Measurements from ENCODE around the gene SOCS1.

The SOCS1 gene

DNA sequence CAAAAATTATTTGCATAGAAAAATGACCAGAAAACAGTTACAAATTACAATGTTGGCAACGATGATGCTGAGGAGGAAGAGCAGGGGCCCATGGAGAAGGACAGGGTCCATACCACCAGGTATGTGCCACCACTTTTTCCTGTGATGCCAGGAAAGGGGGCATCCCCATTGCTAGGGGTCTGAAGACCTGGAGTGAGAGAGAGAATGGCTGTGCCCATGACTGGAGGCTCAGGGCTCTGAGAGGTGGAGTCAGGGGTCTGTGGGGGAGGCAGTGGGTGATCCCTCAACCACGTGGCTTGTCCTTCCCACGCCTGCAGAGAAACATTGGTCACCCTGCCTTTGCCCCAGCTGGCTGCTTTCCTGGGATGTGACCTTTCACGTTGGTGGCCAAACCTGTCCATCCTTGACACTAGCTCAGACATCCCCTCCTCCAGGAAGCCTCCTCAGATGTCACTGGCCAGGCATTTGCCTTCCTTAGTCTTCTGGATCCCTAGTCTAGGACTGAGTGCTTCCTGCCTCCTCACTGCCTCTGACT is 51.4 kb downstream of the SOCS1 start:
- Mint-ChIP-seq H3K9me3 (no peaks in the 10 kb centered on the region), H3K36me3 (ENCODE audit: insufficient read depth) (peaks cover 1% of the 10 kb centered on the region), H3K27ac (ENCODE audit: low read depth) (no peak overlapping the region), H3K4me1 (peaks cover 13% of the 10 kb centered on the region), H3K27me3 (peaks cover 16% of the 10 kb centered on the region), H3K4me3 (no peak overlapping the region)
- no peak for ATAC-seq (replicated peaks; ENCODE audit: extremely low read depth, poor library complexity, severe bottlenecking)
- DNase-seq (ENCODE audit: low spot score in 2 of 2), result no peak

All from central memory CD8-positive, alpha-beta T cell (primary cell).